EL (cell line): Measurements from ENCODE around the gene KCNA5.

Source experiments
- DNase-seq: peaks from one replicate; pipeline ENCODE4 v3.0.0-alpha.2; 2016

Gene KCNA5

DNA sequence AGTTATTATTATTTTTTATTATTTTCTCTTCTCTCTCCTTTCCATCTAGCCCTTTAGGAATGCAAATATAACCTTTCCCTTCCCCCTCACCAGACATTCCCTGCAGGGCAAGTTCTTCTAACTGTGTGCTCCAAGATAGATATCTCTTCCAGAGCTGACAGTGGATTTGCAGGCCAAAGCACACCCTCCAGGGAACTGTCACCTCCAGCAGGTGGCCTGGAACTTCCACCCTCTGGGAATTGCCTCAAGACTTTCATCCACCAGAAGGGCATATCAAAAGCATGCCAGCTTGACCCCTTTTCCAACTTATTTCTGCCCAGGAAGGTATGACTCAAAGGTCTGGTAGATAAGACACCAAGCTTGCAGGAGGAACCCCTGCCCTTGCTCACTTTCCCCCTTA, 13.6 kb upstream of the KCNA5 start:
- DNase-seq: no peak

DNA sequence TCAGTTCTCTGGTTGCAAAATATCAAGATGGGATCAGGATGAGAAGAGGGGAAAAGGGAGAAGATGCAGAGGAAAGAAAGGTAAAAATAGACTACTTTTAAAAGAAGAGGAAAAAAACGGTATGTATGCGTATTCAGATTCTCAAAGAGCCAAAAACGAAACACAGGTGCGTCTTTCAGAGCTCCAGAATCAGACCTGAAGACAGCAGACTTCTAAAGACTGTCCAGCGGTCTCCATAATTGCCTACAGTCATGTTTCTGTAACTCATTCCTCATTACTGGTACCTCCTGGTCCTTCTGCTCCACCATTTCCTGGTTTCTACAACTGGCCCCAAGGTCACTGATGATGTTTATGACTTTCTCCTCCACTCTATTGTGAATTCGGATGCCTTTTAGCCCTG, 12.4 kb upstream of the KCNA5 start:
- no peak for DNase-seq

DNA sequence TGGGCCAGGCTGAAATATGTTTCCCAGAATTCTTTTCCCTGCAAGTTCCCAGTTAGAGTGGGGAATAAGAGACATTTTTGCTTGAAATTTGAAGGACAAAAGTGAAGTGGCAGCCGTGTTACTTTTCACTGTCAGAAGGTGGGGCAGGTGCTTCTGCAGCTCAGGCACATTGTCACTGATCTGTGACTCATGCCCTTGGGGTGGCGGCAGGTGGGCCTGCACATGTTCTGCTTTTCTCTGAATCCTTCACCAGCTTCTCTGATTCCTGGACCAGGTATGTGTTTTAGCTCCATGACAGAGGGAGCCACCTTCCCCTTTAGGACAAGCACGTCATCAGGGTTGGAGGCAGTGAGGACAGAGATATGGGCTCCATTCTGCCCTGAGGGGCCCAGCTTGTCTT, 11.7 kb upstream of the KCNA5 start:
- no peak for DNase-seq

DNA sequence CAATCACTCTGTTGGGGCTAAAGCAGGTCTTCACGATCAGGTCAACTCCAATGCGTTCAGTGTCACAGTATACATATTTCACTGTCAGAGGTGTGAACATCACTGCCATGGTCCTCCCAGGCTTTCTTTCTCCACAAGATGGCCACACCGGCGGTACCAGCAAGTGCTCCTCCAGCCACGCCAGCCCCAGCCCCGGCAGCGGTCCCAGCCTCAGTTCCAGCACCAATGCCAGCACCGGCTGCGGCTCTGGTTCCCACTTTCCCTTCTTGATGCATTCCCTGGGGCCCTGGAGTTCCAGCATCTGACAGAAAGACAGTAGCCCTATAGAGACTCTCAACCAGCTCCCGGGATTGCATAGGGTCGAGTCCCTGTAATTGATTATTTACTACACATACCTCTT, 10.9 kb upstream of the KCNA5 start:
- DNase-seq: no peak

DNA sequence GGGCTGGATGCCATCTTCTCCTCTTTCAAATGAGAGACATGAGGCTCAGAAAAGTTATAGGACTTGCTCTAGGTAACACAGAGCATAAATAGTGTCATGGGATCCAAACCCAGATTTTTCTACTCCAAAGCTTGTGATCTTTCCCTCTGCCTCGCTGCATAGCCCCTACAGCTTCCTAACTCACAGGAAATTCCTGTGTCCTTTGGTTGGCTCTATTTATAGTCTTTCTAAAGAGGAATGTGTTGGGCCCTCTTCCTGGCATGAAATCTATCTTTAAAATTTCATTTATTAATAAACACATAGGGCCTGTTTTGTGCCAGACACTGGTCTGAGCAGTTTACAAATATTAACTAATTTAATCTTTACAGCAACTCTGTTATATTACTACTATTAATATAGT, 9.8 kb upstream of the KCNA5 start:
- DNase-seq: no peak

DNA sequence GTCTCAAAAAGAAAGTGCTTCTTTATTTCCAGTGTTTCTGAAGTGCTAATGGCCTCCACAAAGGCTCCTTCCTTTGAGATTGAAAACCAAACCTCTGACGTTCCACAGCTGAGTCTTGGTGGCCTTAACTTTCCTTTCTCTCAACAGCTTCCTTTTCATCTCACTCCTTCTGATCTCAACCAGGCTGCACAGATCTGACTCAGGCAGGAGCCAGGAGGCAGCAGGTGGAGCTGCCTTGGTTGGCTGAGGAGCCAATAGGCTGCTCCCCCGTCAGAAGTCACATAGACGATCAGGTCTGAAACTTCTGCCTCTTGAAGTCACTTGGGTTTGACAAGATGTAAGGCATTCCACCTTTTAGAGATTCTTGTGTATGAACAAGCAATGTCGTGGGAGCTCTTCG, 9.1 kb upstream of the KCNA5 start:
- no peak for DNase-seq

DNA sequence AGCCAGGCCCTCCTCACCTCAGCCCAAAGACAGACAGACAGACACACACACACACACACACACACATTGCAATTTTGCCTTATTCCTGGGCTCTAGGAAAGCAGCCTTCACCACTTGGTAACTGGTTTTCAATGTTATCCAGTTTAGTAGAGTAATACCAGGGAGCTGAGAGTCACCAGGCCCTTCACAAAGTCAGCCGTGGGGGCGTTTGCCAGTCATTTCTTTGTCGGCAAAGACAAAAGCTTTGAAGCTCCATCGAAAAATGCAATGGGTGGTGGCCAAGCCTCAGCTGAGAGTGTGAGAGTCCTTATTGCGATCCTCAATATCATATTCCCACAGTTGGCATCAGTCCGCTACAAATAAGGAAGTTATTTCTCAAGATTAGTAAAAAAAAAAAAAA, 8.1 kb upstream of the KCNA5 start:
- no peak for DNase-seq

DNA sequence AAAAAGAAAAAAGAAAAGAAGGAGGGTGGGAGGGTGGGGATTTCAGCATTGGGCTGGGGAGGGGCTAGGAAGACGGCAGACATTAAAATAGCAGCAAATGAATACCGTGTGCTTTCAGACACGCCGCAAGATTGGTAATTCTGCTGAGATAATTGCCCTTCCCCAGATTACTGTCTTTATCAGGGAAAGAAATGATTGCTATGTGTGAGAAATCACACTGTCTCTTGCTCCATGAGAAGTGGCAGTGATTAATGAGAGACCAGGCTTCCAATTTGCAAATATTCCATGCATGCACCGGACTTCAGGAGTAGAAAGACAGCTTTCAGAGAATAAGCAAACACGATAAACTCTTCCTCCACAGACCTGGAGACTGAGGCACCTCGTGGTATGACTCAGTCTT, 7.6 kb upstream of the KCNA5 start:
- no peak for DNase-seq

DNA sequence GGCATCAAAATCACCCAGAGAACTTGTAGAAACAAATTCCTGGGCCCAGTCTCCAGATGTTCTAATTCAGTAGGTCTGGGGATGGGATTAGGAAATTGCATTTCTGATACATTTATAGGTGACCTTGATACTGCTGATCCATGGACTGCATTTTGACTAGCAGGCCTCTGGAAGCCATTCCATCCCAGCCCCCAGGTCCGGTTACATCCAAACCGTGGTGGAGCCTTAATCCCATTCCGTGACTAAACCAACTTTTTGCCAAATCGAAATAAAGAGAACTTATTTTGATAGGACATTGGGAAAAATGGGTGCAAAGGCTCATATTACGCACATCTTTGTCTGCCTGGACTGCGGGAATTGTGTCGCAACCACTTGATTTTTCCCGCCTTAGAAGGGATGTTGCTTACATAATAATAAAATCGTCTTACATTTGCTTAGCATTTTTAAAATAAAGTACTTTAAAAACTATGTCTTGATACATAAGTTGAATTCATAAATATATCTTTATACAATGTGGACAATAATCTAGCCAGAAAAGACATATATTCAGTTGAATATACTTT, 5.8 kb upstream of the KCNA5 start:
- DNase-seq: no peak

DNA sequence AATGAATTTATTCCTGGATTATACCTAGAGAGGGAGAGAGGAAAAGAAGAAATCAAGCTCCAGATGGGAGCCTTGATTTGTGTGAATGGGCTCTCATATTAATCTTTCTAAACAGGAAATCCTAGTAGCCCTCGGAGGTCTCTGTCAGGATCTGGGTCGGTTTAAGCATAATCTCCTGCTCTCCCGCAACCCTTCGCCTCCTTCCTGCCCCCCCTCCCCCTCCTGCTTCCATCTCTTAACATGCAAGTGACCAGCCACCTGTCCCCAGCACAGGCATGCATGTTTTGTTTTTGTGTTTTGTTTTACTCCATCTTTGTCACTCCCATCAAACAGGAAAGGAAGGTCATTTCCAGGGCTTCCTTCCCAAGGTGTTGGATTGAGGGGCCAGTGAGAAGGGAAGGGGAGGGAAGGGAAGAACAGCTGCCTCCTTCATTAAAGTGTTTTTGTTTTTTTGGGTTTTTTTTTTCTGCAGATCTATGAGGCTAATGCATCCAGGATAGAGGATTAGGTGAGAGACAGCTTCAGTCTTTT, 4.8 kb upstream of the KCNA5 start:
- no peak for DNase-seq

DNA sequence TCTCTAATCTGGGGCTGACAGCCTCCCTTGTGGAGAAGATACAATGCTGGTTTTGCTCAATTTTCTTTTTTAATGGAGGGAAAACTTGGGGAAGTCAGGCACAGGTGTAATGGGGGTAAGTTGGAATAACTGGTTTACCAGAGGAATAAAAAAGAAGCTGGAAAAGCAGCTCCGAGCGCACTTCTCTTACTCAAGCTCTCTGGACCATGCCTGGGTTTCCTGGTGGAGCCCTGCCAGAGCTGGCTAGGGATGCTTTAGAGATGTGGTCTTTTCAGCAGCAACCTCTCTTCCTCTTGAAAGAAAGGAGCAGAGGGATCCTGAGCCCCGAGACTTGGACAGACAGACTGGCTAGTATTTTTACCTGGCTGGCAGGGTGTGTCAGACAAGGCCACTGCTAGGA, 3.9 kb upstream of the KCNA5 start:
- DNase-seq: no peak

DNA sequence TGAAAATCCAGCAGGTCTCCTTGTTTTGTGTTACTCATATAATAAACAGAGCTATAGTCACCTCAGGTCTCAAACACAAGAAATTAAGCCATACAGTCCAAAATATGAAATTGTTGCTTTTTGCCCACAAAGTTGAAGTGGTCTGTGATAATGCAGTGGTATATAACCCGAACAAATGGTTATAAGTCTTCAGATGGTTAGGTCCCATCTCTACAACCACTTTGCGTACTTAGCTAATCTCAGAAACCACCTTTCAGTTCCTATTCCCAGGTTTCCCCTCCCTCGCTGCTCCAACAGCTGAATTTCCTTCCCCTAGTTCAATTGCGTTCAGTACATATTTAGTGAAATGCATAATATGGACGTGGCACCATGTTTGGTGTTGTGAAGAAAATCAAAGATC, 3.3 kb upstream of the KCNA5 start:
- no peak for DNase-seq

DNA sequence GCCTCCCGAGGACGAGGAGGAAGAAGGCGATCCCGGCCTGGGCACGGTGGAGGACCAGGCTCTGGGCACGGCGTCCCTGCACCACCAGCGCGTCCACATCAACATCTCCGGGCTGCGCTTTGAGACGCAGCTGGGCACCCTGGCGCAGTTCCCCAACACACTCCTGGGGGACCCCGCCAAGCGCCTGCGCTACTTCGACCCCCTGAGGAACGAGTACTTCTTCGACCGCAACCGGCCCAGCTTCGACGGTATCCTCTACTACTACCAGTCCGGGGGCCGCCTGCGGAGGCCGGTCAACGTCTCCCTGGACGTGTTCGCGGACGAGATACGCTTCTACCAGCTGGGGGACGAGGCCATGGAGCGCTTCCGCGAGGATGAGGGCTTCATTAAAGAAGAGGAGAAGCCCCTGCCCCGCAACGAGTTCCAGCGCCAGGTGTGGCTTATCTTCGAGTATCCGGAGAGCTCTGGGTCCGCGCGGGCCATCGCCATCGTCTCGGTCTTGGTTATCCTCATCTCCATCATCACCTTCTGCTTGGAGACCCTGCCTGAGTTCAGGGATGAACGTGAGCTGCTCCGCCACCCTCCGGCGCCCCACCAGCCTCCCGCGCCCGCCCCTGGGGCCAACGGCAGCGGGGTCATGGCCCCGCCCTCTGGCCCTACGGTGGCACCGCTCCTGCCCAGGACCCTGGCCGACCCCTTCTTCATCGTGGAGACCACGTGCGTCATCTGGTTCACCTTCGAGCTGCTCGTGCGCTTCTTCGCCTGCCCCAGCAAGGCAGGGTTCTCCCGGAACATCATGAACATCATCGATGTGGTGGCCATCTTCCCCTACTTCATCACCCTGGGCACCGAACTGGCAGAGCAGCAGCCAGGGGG, 979 bp downstream of the KCNA5 start:
- no peak for DNase-seq

DNA sequence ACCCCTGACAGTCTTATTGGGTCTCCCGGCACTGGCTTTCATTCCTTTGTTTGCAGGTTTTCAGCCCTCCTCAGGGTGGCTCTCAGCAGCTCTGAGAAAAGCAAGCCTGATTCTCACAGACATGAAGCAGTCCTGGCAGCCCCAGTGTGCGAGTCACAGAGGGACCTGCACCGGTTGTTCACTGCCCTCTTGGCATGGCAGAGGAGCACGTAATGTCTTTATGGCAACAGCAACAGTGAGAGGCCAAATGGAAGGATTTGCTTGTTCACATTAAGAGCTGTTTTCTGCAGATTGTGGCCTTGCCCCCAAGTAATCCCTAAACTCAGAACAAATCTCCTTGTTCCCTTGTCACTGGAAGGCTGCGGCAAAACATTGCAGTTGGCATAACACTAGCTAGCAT, 3.4 kb downstream of the KCNA5 start:
- DNase-seq: peak; percentile 4

DNA sequence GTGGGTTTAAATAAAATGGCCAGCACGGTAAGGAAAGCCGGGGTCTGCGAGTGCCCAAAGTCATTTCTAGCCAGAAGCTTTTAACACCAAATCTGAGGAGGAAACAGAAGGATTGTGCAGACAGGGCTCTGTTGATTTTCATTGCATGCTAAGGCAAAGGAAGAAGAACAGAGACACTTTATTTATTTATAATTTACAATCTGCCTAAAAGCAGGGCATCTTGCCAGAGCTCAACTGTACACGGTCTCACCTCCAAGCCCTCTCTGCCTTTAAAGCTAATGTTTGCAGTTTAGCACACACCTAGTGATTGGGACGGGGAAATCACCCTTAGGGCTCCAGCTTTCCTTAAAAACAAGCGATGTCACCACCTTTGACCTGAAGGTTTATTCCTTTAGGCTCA, 4.0 kb downstream of the KCNA5 start:
- DNase-seq: no peak

DNA sequence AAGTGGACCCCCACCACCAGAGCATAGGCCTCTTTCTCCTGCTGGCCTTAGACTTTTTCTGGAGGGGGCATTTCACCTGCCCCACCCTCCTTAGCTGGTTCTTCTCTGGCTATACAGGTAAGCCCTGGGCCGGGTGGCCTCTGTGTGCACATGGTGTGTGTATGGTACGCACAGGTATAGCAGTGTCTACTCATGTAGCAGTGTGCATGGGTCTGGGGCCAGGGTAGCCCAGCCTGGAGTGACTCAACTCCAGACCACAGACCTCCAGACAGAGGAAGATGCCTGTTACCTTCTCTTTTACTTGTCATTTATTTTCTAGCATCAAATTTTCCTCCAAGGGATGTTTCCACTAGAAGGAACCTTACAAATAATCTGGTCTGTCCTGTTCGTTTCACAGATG, 6.9 kb downstream of the KCNA5 start:
- DNase-seq: no peak

DNA sequence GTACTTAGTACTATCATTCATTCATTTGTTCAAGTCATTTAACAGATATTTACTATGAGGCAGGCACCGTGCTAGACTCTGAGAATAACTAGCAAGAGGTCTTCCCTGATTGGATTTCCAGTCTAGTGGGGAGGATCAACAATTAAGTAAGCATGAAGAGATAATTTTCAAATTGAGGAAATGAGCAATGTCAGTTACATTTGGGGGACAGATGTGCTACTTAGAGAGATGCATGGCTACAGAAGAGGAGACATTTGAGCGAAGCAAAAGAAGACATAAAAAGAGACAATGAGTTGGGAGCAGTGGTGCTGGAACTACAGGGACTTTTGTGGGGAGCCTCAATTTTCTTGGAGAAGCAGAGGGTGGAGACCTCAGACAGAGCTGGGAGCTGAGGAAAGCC, 7.7 kb downstream of the KCNA5 start:
- no peak for DNase-seq

DNA sequence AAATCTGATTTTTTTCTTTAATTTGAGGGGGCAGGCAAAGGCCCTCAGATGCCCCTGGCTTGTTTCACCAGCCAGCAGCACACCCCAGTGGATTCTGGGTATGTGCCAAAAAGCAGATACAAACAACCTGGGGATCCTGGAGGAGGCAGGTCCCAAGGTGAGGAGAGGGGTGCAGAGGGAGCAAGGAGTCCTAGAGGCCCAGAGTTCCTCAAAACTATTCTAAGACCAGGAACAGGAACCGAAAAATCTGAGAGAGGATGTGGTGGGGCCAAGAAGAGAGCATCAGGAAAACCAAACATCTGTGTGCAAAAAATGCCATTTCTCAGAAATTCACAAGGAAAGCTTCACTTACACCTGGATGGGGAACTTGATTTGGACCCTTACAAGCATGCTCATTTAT, 8.2 kb downstream of the KCNA5 start:
- no peak for DNase-seq

DNA sequence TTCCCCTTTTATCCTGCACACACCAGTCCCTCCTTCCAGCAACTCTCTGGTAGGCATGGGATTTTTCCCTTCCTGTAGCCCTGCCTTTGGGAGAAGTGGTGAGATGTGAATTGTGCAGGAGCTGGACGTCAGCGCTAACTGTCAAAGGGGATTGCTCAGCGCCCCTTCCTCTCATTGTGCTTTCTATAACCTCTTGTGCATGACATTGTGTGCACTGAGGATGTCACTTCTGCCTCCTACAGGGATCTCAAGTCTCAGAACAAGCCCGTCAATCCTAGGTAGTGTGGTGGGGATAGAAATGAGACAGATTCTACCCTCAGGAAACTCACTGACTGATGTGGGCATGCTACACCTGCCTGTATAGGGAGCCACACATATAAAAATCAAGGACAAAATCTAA, 8.7 kb downstream of the KCNA5 start:
- DNase-seq: no peak

DNA sequence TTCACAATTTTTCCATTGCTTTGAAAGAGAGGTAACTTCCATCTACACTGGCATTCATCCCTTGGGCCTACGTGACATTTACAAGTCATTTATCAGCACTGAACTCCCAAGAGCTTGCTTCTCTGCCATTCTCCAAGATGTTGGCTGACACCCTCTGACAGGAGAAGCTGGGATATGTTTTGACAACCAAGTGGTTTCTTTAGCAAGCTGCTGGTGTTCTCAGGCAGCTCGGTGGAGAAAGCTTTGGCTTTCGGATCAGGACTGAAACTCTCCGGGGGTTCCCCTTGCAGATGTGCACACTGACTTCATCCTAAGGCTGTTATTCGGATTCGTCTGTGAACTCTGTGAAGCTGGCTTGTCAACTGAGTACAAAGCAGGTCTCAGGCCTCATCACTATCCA, 15.7 kb downstream of the KCNA5 start:
- no peak for DNase-seq

DNA sequence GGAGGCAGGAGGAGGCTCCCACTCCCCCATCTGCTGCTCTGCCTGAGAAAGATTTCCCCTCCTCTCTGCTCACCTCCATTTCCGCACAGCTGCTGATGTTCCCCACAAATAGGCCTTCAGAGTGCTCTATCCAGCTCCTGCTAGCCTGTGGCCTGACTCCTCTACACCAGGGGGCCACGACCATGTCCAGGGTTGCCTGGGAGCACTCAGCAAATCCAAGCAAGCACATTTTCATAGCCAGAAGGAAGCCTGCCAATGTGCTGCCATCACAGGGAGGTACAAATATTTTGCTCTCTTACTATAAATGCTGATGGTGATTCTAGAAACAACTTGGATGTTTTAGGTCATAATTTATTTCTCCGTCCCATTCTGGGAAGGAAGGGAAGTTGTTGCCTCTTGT, 17.3 kb downstream of the KCNA5 start:
- no peak for DNase-seq

DNA sequence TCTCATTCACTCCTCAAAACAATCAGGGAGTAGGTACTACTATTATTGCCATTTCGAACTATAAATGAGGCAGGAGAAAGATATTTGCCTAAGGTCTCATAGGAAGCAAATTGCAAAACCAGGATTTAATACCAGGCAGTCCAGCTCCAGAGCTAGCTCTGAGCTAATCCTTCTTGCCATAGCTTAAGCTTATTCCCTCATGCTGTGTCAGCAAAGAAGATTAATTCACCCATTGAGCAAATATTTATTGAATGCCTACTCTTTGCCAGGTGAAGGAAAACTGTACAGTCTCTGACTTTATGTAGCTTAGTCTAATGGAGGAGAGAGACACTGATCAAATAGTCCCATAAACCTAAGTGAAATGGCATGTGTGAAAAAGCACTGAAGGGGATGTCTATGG, 19.5 kb downstream of the KCNA5 start:
- no peak for DNase-seq

DNA sequence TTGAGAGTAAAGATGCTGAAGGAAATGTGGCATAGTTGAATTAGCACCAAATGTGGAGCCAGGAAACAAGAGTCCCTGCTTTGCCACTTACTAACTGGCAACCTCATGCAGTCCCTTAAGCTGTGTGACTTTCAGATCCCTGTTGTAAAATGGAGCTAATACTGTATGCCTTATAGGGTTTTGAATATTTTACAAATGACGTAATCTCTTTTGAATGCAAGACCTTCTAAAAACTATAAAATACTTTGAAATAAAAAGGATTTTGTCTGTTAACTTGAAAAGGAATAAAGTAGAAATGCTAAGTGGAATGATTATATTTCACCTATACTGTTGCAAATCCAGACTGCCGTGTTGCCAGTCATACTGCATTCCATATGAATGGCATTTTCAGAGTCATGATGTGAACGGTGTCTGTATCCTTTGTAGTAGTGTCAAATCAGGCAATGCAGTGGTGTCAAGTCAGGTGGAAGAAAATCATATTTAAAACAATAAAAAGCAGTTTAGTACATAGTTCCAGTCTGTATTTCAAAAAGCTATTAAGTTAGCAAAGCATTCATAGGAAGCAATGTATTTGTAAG, 21.3 kb downstream of the KCNA5 start:
- no peak for DNase-seq

DNA sequence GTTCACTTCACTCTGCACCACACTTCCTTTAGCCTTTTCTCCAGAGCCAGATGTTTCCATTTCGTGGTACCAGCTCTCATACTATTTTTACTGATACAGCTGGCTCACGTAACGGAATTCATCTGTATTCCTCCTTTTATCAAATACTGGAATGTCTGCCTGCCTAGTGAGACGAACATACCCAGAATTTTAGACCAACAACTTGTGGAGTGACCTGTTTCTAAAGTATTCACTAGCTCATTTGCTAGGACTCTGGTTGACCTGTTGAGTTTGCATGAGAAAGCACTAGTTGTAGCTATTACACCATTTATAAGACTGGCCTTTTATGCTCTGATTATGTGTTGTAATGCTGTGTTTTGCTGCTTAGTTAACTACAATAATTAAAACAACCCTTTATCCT, 22.6 kb downstream of the KCNA5 start:
- DNase-seq: no peak
